Inferior parietal cortex (tissue), 1 donor: Measurements from ENCODE around the gene ZNF410.
"Not testable (repeated sequence)": the region's sequence is repeated elsewhere in the genome, so short reads cannot be mapped to it uniquely, and the experiment has no call there.

ENCODE experiments used
- DNase-seq: peaks from one replicate; pipeline ENCODE4 v3.0.0-alpha.2; 2016; ENCODE audit errors: extremely low spot score

The ZNF410 gene, protein sequence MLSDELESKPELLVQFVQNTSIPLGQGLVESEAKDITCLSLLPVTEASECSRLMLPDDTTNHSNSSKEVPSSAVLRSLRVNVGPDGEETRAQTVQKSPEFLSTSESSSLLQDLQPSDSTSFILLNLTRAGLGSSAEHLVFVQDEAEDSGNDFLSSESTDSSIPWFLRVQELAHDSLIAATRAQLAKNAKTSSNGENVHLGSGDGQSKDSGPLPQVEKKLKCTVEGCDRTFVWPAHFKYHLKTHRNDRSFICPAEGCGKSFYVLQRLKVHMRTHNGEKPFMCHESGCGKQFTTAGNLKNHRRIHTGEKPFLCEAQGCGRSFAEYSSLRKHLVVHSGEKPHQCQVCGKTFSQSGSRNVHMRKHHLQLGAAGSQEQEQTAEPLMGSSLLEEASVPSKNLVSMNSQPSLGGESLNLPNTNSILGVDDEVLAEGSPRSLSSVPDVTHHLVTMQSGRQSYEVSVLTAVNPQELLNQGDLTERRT

DNA sequence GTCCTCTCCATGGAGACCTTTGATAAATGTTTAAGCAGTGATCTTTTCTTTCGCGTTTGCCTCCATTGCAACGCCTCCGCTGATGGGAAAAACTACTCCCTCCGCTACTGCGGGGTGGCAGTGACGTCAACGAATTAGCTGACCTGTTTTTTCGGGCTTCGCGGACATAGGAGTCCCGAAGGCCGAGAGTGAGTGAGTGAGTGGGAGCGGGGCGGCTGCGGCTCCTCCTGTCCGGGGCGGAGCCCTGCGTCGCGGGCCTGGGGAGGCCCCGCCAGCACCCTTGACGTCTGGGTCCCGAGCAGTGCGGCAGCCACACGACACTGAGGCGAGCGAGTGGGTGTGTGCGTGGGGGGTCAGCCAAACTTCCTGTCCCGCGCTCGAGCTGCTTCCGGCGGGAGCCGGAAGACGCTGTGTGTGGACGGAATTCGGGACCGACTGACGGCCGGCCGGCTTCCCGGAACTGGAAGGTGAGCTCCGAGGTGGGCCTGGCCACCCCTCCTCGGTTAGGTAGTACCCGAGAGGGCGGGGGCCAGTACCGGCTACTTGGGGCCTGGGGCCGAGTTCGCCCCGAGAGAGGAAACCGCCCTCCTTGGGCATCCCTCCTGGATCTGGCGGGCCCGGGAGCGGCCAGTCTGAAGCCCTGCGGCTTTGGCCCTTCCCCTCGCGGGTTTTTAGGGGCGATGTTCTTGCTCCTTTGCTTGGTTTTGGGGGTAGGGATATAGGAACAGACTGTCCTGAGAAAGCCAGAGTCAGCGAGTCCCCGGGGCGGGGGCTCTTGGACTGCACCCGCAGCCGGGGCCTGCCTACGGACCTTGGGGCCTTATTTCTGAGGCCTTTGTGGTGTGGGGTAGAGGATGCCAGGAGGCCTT, at the start of gene ZNF410:
TSS of gene ZNF410 (plus strand) at position 411 of the 869 bp plus-strand sequence. CDS start 5,317 bp downstream, outside the sequence.
- peak; percentile 84 for DNase-seq

DNA sequence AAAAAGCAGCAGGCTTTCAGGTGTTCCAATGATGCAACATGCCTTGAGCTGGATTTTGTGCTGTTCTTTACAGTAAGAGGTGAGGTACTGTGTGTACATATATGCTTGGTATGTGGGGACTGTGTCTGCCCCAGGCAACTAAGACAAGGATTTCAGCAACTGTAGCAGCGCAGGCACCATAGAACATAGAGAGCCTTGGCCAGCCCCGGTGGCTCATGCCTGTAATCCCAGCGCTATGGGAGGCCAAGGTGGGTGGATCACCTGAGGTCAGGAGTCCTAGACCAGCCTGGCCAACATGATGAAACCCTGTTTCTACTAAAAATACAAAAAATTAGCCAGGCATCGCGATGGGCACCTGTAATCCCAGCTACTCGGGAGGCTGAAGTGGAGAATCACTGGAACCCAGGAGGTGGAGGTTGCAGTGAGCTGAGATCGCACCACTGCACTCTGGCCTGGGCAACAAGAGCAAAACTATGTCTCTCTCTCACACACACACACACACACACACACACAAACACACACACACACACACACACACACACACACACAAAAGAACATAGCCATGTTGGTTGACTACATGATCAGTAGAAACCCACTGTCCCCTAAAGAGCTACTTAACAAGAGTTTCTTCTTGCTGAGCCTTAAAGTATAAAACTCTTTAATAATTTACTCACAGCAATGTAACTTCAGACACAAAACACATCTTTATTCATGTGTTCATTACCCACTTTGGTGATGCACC, 48.2 kb upstream of the ZNF410 start:
- DNase-seq: not testable (repeated sequence)

DNA sequence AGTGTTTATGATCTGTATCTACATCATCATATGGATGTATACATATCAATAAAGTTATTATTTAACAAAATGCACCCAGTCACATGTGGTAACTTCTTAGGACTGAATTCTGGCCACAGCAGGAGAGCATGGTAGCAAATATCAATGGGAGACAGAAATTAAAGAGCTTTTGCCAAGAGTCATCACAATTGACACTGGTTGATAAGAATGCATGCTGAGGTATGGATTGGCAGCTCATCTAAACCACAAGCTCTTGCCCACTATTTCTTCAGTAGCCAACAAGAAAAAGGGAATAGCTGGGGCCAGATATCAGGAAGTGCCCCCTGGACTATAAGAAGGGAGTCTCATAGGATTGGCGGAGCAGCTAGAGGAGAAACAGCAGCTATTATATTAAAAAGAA, 44.5 kb upstream of the ZNF410 start:
- no peak for DNase-seq

DNA sequence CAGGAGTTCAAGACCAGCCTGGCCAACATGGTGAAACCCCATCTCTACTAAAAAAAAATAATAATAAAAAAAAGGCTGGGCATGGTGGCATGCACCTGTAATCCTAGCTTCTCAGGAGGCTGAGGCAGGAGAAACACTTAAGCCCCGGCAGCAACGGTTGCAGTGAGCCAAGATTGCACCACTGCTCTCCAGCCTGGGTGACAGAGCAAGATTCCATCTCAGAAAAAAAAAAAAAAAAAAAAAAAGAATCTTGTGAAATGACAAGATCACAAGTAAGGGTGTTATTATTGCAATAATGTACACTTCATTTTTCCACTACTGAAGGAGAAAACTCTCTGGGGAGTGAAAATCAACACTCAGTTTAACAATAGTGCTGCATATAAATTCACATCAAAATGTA, 43.8 kb upstream of the ZNF410 start:
- no peak for DNase-seq

DNA sequence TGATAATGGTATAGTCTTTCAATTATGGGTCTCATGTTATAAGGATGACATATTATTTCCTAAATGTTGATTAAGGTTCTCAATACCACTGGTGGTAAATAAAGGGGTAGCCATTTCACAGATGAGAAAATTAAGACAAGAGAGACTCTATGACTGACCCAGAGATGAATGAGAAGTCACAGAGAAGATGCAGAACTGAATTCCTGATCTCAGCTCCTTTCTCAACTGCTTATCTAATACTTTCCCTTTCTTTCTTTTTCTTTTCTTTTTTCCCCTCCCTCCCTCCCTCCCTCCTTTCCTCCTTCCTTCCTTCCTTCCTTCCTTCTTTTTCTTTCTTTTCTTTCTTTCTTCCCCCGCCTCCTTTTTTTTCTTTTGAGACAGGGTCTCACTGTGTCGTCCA, 43.4 kb upstream of the ZNF410 start:
- no peak for DNase-seq

DNA sequence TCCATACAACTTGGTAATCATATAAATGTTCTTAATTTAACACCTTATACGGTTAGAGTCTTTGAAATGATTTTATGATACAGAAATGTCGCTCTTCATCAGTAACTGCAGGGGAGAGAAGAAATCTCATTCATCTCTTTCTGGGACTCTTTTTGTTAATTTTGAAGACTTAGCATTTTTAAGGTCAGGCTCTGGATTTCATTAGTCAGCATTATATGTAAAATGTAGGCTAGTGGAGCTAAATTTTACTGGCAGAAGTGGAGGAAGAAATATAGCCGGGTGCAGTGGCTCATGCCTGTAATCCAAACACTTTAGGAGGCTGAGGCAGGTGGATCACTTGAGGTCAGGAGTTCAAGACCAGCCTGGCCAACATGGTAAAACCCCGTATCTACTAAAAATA, 39.7 kb upstream of the ZNF410 start:
- no peak for DNase-seq

DNA sequence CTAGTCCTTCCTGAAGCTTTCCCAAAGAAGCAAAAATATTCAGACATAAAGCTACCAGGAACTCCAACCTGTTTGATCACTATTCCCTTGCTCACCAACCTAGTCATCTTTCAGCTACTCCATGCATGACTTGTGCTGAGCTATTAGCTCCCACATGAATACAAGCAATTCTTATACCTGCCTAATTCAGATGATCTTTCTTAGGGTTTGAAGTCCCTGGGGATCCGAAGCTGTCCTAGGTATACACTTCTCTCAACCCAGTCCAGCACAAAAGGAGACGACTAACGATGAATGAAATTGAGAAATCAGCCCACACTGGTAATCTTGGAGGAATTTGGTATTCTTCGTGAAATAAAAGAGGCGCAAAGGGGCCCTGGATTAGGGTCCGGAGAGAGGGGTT, 35.7 kb upstream of the ZNF410 start:
- peak; percentile 20 for DNase-seq

DNA sequence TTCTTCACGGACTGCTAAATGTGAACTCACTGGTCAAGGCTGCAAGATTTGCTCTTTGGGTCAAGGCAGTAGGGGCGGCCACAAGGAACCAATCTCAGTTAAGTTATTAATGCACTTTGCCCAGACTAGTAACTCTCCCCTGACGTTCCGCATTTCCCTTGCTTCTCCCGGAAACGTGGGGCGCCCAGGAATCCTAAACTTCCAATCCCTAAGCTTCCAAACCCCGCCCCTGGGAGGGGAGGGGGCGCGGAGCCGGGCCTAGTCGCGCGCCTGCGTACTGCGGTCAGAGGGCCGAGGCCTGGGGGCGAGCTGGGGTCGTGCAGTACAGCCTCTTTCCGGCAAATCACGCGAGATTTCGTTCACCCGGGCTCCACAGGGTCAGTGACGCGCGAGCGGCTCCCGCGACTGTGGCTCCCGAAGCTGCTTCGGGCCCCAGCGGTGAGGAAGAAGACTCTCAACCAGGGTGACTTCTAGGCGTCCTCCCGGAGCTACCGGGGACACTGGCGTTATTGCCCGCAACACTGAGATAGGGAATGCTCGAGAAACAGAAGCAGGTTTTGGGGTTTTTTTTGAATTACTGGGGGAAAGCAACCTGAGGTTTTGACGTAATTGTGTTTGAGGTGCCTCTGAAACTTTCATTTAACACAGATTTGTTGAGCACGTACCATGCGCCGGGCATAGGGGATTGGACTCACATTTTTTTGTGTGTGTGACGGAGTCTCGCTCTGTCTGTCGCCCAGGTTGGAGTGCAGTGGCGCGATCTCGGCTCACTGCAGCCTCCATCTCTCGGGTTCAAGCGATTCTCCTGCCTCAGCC, 34.9 kb upstream of the ZNF410 start, which contains the start of gene PTGR2:
TSS of gene PTGR2 (plus strand) at position 265 of the 816 bp plus-strand sequence. CDS start 7,032 bp downstream, outside the sequence.
- DNase-seq: peak; percentile 87

DNA sequence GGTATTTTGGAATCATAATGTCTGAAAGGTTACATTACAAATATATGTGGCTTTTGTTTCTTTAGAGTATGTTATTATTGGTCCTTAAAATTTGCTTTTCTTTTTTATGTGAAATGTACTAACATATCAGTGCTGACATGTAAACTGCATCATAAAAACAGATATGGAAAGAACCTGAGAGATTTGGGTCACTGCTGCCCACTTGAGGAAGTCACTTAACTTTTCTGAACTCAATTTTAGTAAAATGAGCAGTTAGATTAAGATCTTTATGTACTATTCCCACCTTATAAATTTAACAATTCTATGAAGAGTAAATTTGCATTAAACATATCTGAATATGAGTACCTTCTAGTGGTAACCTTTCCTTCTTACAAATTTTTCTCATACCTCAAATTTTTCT, 27.5 kb upstream of the ZNF410 start:
- no peak for DNase-seq

DNA sequence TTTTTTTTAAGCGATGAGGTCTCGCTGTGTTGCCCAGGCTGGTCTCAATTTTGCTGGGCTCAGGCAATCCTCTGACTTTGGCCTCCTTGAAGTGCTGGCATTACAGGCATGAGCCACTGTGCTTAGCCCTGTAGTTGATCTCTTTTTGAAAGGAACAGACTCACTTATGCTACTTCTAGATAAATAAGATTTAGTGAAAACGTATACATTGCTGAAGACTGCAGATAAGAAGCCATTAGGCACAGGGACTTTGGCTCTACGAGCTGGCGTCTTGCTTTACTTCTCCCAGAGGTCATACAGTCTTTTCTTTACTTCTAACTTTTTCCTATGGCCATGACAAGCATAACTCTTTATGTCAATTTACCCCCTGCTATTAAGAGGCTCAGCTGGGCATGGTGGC, 25.6 kb upstream of the ZNF410 start:
- no peak for DNase-seq

DNA sequence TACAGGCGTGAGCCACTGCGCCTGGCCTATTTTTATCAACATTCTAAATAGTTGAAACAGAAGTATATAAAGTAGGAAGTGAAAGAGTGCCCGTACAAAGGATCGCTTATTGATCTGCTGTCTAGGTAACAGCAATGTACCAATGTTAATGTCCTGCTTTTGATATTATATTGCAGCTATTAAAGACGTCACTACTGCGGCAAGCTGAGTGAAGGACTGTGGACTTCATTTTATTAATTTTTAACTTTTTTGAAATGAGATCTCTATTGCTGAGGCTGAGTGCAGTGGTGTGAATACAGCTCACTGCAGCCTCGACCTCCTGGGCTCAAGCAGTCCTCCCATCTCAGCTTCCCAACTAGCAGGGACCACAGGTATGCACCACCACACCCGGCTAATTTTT, 24.2 kb upstream of the ZNF410 start:
- DNase-seq: no peak

DNA sequence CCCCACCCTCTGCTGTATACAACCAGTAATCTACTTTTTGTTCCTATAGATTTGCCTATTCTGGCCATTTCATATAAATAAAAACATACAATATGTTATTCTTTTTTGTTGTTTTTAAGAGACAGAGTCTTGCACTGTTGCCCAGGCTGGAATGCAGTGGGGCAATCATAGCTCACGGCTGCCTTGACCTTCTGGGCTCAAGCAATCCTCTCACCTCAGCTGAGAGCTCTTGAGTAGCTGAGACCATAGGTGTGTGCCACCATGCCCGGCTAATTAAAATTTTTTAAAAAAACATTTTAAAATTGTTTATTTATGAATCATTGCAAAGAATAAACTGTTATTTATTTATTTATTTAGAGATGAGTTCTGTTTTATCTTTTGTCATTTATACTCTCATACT, 23.4 kb upstream of the ZNF410 start:
- no peak for DNase-seq

DNA sequence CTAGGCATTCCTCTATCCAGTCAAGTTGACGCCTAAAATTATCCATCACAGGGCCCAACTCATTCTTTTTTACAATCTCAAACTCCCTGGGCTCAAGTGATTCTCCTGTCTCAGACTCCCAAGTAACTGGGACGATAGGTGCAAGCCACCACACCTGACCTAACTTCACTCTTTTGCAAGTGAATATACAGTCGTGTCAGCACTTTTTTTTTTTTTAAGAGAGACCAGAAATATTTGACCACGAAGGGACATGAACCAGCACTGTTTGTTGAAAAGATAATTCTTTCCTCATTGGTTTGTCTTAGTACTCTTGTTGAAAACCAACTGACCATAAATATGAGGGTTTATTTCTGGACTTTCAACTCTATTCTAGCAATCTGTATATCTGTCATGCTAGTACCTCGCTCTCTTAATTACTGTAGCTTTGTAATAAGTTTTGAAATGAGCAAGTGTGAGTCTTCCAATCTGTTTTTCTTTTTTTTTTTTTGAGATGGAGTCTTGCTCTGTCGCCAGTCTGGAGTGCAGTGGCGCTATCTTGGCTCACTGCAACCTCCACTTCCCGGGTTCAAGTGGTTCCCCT, 21.0 kb upstream of the ZNF410 start:
- DNase-seq: no peak

DNA sequence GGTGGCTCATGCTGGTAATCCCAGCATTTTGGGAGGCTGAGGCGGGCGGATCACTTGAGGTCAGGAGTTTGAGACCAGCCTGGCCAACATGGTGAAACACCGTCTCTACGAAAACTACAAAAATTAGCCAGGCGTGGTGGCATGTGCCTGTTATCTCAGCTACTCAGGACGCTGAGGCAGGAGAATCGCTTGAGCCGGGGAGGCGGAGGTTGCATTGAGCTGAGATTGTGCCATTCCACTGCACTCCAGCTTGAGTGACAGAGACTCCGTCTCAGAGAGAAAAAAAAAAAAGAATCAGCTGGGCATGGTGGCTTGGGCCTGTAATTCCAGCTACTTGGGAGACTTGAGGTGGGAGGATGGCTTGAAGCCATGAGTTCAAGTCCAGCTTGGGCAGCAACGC, 16.9 kb upstream of the ZNF410 start:
- not testable (repeated sequence) for DNase-seq

DNA sequence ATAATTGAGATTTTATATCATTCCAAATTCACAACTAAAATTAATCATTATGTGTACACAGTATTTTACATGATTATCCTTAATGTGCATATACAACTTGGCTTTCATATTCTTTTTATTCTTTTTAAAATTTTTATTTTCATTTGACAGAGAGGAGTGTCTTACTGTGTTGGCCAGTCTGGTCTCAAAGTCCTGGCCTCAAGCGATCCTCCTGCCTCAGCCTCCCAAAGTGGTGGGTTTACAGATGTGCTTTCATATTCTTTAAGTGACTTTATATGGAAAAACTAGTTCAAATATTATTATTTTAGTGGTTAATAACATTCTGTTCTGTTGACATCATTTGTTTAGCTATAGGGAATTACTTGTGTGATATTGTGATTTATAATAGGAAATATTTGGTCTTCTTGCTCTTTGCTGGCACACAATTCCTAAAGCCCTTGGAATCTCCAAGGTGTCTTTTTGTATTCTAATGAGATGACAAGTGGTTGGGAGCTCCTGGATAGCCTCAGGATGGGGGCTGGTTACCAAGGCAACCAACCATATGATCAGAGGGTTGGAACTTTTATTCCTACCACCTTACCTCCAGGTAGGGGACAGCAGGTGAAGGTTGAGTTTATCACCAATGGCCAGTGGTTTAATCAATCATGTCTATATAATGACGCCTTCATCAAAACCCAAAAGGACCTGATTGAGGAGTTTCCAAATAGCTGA, 16.0 kb upstream of the ZNF410 start:
- DNase-seq: no peak

DNA sequence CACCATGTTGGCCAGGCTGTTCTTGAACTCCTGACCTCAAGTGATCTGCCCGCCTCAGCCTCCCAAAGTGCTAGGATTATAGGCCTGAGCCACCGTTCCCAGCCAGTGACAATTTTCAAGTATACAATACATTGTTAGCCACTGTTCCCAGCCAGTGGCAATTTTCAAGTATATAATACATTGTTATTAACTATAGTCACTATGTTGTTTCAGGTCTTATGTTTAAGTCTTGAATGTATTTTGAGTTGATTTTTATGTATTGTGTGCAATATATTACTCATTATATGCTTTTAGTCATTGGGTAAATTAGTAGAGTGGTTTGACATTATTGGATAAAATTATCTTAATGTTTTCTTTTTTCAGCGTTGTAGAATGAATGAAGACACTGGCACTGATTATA, 13.0 kb upstream of the ZNF410 start:
- DNase-seq: no peak

DNA sequence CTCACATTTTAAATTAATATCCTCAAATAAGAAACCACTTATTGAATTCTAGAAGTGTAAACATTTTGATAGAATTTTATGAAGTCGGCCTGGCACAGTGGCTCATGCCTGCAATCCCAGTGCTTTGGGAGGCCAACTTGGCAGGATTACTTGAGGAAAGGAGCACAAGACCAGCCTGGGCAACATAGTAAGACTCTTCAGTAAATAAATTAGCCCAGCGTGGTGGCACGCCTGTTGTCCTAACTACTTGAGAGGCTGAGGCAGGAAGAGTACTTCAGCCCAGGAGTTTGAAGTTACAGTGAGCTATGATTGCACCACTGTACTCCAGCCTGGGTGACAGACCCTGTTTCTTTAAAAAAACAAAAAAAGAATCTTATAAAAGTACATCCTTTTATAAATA, 8.9 kb upstream of the ZNF410 start:
- no peak for DNase-seq

DNA sequence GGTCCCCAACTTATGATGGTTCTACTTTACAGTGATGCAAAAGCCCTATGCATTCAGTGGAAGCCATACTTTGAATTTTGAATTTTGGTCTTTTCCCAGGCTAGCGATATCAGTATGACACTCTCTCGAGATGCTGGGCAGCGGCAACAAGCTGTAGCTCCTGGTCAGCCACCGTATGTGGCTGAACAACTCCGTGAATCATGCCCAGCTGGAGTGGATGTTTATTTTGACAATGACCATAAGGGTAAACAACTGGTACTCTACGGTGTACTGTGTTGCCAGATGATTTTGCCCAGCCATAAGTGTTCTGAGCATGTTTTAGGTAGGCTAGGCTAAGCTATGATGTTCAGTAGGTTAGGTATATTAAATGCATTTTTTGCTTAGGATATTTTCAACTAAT, 8.2 kb upstream of the ZNF410 start:
- no peak for DNase-seq

DNA sequence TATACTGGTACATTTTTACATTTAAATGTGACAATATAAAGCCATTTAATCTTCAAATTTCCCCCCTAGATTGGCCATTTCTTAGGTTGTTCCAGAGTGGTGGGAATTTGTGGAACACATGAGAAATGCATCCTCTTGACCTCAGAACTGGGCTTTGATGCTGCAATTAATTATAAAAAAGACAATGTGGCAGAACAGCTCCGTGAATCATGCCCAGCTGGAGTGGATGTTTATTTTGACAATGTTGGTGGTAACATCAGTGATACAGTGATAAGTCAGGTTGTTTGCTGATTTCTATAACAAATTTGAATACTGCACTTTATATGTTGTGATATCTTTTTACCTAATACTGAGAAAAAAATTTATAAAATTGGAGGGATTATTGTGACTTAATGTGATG, 7.6 kb upstream of the ZNF410 start:
- DNase-seq: no peak
